GM10266 (cell line): ENCODE results near the gene CBX7.

Experiments used
- DNase-seq: peaks from one replicate; pipeline ENCODE4 v3.0.0; 2012; ENCODE audit errors: extremely low spot score
- CTCF ChIP-seq: IDR thresholded peaks from 2 replicates; pipeline ENCODE4 v1.5.1; 2012; ENCODE audit warnings: mild to moderate bottlenecking, low read depth; ENCODE audit not compliant: control insufficient read depth, insufficient read depth; ENCODE audit errors: missing control alignments

The CBX7 gene

GRCh38 chr22:39092111-39092862 is 60.2 kb downstream of the CBX7 start:
- TF ChIP-seq CTCF, result no peak
- no peak for DNase-seq

GRCh38 chr22:39091126-39092081 is 61.1 kb downstream of the CBX7 start:
- TF ChIP-seq CTCF, result no peak
- DNase-seq, result no peak

GRCh38 chr22:39090426-39091064 is 61.9 kb downstream of the CBX7 start:
- DNase-seq, result no peak
- TF ChIP-seq CTCF, result no peak

GRCh38 chr22:39089928-39090327 is 62.6 kb downstream of the CBX7 start:
- no peak for TF ChIP-seq CTCF
- DNase-seq, result no peak

- no peak for TF ChIP-seq CTCF
- no peak for DNase-seq
Measured at GRCh38 chr22:39088685-39089032, 63.8 kb downstream of the CBX7 start.

GRCh38 chr22:39087881-39088684 is 64.4 kb downstream of the CBX7 start:
- DNase-seq, result no peak
- TF ChIP-seq CTCF, result no peak
